ENCODE results near the gene KIF4B. TPM values are rescaled to one million over a fixed set of nuclear protein-coding genes. Genes with fewer than 3 reads are reported as not detected.

The KIF4B gene
- total RNA-seq, 2 experiments from 2014 or later: 0.05 TPM; not detected in 1

DNA sequence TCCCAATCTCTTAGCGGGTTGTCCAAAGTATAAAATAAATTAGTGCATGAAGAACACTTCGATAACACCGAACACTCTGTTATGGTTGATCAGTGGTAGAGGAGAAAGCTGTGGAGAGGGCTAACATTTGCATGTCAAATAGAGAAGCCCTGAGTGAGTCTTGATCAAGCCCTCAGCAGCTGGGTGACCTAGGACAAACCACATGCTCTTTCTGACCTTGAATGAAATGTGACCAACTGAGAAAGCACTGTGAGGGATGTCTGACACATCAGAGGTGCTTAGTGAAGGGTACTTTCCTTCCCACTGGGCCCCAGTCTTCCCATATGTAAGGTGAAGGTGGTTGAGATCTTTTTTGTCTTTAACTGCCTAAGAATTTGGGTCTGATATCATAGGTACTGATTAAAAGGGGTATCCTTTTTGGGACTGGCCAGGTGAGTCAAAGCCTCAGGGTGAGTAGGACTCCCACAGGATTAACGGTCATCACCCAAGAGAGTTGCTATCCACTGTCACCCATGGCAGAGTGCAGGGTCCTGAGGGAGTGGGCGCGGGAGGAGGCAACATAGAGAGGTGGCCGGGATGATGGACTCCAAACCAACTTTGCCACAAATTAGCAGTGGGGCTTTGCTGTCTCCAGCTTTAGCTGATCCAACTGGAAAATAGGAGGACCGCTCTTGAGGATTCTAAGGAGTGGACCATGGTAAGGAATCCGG, 53.5 kb downstream of the KIF4B start:
- ATAC-seq: no peak
- Mint-ChIP-seq H3K9me3 (ENCODE audit: insufficient read depth) (no peaks in the 10 kb centered on the region), H3K27me3 (ENCODE audit: low read depth) (no peaks in the 10 kb centered on the region), H3K27ac (no peak overlapping the region), H3K36me3 (ENCODE audit: low read depth) (no peaks in the 10 kb centered on the region), H3K4me3 (no peak overlapping the region), H3K4me1 (ENCODE audit: low read depth) (no peaks in the 10 kb centered on the region)
- ChIA-PET CTCF (no interaction called here), POLR2A (no interaction called here)
- DNase-seq: no peak

Other genes with a start within 250 kb of the KIF4B start
- not detected for gene FAXDC2, start 163.2 kb upstream of the KIF4B start, total RNA-seq
- gene CNOT8, start 155.1 kb upstream of the KIF4B start, total RNA-seq: 10 to 100 TPM; 67.4 to 68.4 TPM
- 10 to 100 TPM; 15.9 to 17.8 TPM for gene GEMIN5, start 75.5 kb upstream of the KIF4B start, total RNA-seq
- gene MRPL22, start 72.7 kb upstream of the KIF4B start, total RNA-seq: 10 to 100 TPM; 60.0 to 62.3 TPM

All from activated CD8-positive, alpha-beta T cell treated with anti-CD3 and anti-CD28 coated beads, Interleukin-2, amount 10 ng/mL, durations not matched to agents 7 days and 5 days (primary cell).